OCI-LY1 (cell line): Measurements from ENCODE around the gene ANKRD13A.

Experiments
- CTCF ChIP-seq: fragments of 200-600 bp; sonication (generic), shearing (Covaris generic); IDR thresholded peaks from 2 replicates; pipeline ENCODE4 v1.5.1; 2017; ENCODE audit warnings: mild to moderate bottlenecking, antibody characterized with exemption, low read length, moderate library complexity, mixed read lengths
- EZH2 ChIP-seq: fragments of 200-600 bp; sonication (generic), shearing (Covaris generic); IDR thresholded peaks from 2 replicates; pipeline ENCODE4 v1.8.0; 2017; ENCODE audit warnings: borderline replicate concordance, mixed run types, mild to moderate bottlenecking, antibody characterized with exemption, low read length, moderate library complexity, mixed read lengths

- TF ChIP-seq CTCF (no peak), EZH2 (no peak)
Observed at GRCh38 chr12:109998904-109999648, at the start of gene ANKRD13A.
